Effector CD8-positive, alpha-beta T cell (primary cell): Measurements from ENCODE around the gene RPL10A.

ENCODE experiments used
- DNase-seq: peaks from one replicate; lab custom pipeline; 2025; lab: John Stamatoyannopoulos, UW

The RPL10A gene

DNA sequence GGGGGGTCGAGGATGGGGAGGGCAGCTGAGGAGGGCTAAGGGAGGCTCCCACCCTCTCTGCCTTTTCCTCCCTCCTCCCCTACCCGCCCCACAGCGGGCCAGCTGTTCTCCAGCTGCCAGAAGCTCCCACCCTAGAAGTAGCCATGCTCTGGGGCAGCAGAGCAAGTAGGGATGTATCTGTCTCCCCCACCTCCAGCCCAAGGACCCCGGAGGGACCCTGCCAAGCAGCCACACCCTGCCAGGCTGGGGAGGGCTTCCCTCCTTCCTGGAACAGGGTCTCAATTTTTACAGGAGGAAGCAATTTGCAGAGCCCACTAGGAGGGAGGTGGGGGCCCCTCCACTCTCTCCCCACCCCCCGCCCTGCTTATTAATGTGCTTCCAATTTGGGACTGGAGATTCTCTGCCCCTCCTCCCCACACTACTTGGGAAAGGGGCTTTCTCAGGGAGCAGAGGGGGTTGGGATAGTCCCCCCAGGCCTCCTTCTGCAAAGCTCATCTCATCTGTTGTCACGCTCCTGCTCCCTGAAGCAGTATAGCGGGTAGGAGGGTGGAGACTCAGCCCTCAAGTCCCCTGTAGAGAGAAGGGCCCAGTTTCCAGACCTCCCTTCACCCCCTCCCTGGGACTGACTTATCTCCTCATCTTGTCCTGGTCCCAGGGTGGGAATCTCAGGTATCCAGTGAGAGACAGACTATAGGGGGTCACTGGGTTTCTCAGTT is 24.2 kb downstream of the RPL10A start:
- DNase-seq: no peak

DNA sequence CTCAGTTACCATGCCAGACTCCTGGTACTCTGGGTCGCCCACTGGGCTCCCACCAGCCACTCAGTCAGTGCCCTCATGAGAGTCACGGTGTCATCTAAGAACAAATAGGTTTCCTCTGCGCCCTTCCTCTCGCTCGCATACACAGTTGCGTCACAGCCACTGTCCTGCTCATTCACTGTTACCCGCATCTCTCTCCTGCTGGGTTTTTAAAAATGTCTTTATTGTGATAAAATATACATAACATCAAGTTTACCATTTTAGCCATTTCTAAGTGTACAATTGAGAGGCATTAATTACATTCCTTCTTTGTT is 24.7 kb downstream of the RPL10A start:
- DNase-seq: no peak

- no peak for DNase-seq
Measured at GRCh38 chr6:35493307-35493983, 25.2 kb downstream of the RPL10A start.

DNA sequence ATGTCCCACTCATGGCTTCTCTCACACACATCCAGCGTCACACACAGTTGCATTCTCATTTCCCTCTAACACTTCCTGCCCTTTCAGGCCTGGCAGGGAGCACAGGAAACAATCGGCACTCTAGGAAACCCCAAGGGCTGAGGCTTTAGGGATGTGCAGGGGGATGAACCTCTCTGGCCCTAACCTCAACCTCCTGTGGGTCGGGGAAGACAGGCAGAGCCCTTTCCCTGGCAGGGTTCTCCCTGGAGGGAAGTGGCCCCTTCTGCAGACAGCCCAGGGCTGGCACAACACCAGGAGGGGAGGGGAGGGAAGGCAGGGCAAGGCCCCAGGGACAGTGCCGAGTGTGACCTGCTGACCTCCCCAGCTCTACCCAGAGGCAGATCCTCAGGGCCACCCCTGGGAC is 26.0 kb downstream of the RPL10A start:
- DNase-seq: no peak

DNA sequence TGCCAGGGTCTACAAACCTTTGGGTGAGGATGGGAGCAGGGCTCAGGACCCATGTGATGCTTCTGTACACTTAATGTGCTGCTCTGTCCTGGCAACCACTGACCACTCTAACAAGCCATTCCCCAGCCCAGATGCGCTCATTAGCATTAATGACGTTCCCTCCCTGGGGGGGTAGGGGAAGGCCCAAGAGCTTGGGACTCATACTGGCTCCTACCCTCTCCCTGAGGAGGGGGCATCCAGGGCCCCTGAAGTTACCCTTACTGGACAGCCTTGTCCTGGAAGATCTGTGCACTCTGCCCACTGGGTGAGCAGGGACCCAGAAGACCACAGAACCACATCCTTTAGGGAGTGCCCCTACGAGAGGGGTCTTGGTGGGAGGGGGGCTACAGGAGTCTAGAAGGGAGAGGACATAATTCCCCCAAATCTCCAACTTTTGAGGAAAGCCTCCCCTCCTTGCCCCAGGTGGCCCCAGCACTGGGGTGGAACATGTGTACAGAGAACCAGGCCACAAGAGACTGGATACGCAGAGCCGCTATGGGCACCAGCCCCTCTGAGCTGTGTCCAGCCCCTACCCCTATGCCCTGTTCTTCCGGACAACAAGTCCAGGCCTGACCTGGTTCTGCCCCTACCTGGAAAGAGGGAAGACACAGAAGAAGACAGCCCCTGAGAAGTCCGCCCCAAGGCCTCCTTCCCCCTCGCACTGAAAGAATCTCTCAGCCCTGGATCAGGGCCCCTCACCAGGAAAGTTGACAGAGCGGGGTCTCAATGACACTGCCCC is 27.2 kb downstream of the RPL10A start:
- DNase-seq: no peak

DNA sequence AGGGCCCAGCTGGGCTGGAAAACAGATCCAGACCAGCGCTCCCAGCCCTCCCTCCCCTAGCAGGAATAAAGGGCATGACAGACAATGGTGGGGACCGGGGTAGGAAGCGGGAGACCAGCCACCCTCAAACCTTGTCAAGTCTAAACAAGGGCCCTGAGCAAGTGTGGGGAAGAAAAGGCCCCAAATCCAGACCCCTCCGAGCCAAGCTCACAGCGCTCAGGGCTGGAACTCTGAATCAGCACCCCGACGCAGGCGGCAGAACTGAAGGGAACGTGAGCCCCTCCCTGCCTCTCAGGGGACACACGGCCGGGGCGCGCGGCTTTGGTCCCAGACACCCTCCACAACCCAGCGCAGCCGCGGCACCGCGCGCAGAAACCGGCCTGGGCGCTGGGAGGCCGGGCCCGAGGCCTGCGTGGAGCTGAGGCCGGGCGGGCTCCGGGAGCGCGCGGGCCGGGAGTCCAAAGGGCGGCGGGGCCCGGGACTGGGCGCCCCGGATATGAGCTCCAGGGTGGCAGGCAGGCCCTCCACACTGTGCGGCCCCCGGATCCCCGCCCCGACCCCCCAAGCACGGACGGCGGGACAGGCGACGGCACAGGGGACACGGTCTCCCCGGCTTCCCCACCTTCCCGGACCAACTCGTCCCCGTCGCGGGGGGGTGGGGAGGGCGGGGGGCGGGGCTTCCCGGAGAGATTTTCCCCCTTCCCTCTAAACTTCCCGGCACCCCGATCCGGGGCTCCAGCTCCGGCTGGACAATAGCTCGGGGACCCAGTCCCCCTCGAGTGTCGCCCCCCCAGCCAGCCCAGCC is 28.0 kb downstream of the RPL10A start:
- no peak for DNase-seq

DNA sequence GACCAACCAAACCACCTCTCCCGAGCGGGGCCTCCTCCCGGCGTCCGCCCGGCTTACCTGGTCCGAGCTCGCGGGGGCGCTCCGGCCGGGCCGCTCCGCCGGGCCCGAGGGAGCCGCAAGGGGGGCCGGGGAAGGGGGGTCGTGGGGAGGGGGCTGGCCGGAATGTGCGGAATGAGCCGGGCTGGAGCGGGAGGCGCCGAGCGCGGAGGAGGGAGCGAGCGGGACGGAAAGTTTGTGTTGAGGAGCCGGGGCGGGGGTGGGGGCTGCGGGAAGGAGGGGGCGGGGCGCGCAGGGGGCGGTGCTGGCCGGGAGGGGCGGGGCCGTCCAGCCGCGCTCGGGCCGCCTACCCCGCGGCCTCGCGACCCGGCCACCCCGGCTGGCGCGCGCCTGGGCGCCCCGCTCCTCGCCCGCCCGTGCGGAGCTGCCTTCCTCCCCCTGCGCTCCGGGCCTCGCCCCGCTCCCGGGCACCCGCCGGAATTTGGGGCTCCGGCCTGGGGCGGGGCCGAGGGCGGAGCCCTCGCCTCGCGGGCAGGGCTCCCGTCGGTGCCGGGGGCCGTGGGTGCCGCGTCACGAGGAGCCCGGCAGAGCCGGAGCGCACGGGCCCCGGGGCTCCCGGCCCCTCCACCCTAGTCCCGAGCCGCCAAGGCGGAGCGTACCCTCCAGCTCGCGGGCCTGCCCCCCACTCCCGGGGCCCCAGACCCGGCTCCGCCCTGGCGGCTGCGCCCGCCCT is 28.8 kb downstream of the RPL10A start, which contains the start of gene TEAD3:
TSS of gene TEAD3 (minus strand) at position 239 of the 730 bp plus-strand sequence.
- DNase-seq: peak; percentile 42

- DNase-seq: peak; percentile 14
Measured at GRCh38 chr6:35497571-35498421, 29.6 kb downstream of the RPL10A start.

GRCh38 chr6:35498422-35499067 is 30.3 kb downstream of the RPL10A start:
- DNase-seq: no peak

- DNase-seq: no peak
Measured at GRCh38 chr6:35499372-35499771, 31.2 kb downstream of the RPL10A start.

DNA sequence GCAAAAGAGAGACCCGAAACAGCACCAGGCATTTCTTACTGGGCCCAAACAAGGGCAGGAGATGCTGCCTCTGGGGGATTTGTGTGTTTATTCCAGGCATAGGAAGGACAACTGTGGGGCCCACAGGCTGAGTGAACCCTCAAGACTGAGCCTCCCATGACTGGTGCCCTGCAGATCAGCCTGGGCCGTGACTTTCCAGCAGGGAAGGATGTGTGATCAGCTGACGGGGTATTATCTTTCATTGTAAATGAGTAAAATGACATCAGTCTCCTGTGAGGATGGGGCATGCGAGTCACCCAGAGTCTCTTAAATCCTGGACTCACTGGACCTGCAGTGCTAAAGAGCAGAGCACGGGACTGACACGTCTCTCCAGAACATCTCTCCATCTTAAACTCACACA is 32.6 kb downstream of the RPL10A start:
- no peak for DNase-seq

DNA sequence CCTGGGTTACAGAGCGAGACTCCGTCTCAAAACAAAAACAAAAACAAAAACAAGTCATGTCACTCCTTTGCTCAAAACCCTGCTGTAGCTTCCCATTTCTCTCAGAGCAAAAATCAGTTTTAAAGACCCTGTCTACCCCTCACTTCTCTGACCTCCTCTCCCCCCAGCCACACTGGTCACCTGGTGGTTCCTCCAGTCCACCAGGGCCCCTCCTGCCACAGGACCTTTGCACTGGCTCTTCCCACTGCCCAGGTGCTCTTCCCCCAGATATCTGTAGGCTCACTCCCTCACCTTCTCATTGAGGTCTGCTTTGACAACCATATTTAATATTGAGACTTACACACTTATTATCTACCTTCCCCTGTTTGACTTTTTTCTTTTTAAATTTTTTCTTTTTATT is 33.6 kb downstream of the RPL10A start:
- DNase-seq: no peak

GRCh38 chr6:35503534-35503933 is 35.3 kb downstream of the RPL10A start:
- DNase-seq: no peak

DNA sequence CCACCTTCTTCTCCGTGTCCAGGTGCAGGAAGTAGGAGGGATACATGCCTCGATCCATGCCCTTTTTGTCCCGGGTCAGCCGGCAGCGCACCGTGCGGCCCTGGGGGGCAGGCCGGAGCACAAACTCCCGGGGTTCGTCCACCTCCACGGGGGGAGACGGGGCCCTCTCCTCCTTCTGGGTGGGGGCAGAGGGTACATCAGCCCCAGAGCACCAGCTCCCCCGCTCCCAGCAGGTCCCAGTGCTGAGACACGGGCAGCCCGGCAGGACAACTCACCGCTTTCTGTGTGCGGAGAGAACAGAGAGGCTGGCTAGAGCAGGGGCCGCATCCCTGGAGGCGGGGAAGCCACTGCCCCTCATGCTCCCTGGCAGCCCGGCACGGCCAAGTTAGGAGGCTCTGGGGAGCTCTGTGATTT is 37.8 kb downstream of the RPL10A start:
- no peak for DNase-seq

DNA sequence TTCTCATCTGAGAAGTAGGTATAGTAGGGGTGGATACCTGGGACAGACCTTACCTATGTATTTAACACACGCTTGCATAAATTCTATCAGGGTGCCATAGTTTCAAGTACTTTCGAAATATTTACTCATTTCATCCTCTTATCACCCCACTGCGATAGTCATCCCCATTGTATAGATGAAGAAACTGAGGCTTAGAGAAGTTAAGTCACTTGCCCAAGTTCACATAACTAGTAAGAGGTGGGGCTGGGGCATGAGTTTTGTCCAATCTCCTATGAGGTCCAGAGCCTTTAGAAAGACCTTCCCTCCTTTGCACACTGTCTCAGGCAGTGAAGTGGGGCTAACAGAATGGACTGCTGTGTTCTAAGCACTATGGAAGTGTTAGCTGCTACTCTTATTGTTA is 38.3 kb downstream of the RPL10A start:
- DNase-seq: no peak

- no peak for DNase-seq
Measured at GRCh38 chr6:35507221-35507620, 39.0 kb downstream of the RPL10A start.

DNA sequence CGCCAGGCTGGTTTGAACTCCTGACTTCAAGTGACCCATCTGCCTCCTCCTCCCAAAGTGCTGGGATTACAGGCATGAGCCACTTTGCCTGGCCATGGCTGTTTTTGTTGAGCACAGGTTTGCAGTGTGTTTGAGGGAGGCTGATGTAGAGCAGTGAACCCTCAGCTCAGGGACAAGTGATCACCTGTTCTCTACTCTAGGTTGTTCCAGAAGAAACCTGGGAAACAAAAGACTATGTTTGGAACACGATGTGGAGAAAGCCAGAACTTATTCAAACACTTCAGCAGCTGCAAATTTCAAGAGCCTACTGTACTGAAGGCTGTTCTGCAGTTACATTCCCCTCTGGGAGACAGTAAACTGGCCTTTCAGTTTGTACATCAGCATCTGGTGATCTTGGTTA is 39.8 kb downstream of the RPL10A start:
- DNase-seq: no peak

- DNase-seq: no peak
Measured at GRCh38 chr6:35508542-35508941, 40.3 kb downstream of the RPL10A start.

DNA sequence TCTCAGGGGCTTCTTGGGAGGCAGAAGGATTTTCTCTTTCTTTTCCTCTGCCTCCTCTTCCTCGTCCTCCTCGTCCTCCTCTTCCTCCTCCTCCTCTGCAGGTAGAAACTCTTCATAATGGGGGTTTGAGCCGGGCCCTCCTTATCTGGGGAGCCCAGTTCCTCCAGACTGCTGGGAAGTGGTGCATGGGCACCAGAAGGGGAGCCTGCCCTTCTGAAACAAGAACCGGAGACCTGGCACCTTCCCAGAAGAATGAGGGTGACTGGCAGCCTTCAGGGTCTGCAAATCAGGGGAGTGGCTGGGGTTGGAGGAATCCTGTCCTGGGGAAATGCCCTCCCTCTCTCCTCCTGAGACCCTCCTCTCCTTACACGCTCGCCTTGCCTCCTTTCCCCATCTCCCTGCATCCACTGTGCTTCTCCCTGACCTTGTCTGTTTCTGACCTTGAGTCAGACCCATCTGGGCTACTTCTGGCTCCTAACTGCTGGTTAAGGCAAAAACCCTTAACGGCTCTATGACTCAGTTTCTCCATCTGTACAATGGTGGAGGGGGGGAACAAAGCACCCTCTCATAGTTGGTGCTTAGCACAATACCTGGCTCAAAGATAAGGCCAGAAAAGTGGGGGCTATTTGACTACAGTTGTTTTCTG is 42.8 kb downstream of the RPL10A start:
- no peak for DNase-seq

GRCh38 chr6:35511562-35511941 is 43.4 kb downstream of the RPL10A start:
- DNase-seq: no peak
